Testis (tissue), 3 donors: ENCODE results near the gene MYOZ3. TPM values are rescaled to one million over a fixed set of nuclear protein-coding genes. Genes with fewer than 3 reads are reported as not detected.

Experiments
- DNase-seq: peaks from one replicate; pipeline ENCODE4 v3.0.0-alpha.2; 2019
- H3K27ac ChIP-seq, 2 donors: fragments of 200-600 bp; sonication (generic); one replicate each; pipeline ENCODE4 v1.5.1; 2019
- H3K27me3 ChIP-seq: fragments of 200-600 bp; sonication (generic); one replicate; pipeline ENCODE4 v1.5.1; 2019
- H3K36me3 ChIP-seq: fragments of 200-600 bp; sonication (generic); one replicate; pipeline ENCODE4 v1.5.1; 2017; ENCODE audit warnings: low read depth; ENCODE audit errors: missing control alignments
- H3K4me1 ChIP-seq: fragments of 200-600 bp; sonication (generic); one replicate; pipeline ENCODE4 v1.5.1; 2019
- H3K4me3 ChIP-seq, 2 donors: fragments of 200-600 bp; sonication (generic); one replicate each; pipeline ENCODE4 v1.5.1; 2017 to 2019
- H3K9me3 ChIP-seq: fragments of 200-600 bp; sonication (generic); one replicate; pipeline ENCODE4 v1.5.1; 2017
- CTCF ChIP-seq, 3 experiments: fragments of 450-650 bp in 2 of 3; fragments of 200-600 bp in 1 of 3; sonication (generic) in 1 of 3; IDR thresholded peaks; one replicate each; pipeline ENCODE4 v1.5.1; 2016 to 2019; ENCODE audit warnings: antibody characterized with exemption in 3 of 3, mild to moderate bottlenecking in 2 of 3, moderate library complexity in 1 of 3
- POLR2A ChIP-seq: fragments of 450-650 bp; IDR thresholded peaks from one replicate; pipeline ENCODE4 v1.6.1; 2017; ENCODE audit warnings: antibody characterized with exemption, mild to moderate bottlenecking, moderate library complexity
- WGBS, 2 donors: methylation state at CpG; one replicate each; pipeline ENCODE4 v1.1.5; 2018; 5-methylcytosine and 5-hydroxymethylcytosine counted together
- intact Hi-C: fragments of 100-400 bp; cut with DNase I; formaldehyde crosslinking; loops from one replicate; pipeline ENCODE4 v1.15.1; 2023; ENCODE audit warnings: low total_unique reads
- polyA plus RNA-seq: library from polyadenylated mRNA; stranded (reverse); fragments of 350-450 nt; fragmentation: Illumina TruSeq; extraction: RNeasy Lipid Tissue Mini Kit (QIAGEN cat#74804); gene quantifications from one replicate; pipeline ENCODE4 v1.2.3, GENCODE V29; 2014; ENCODE audit warnings: low read depth, low replicate concordance; ENCODE audit not compliant: insufficient read depth
- total RNA-seq, 2 donors: library from RNA; depleted of rRNA; stranded (reverse); fragments of >200 nt; gene quantifications; one replicate each; pipeline ENCODE4 v1.2.3, GENCODE V29; 2016

The MYOZ3 gene
- total and polyA plus RNA-seq, 3 donors from 2014 or later: 10.4 to 12.7 (median 12.0) TPM

DNA sequence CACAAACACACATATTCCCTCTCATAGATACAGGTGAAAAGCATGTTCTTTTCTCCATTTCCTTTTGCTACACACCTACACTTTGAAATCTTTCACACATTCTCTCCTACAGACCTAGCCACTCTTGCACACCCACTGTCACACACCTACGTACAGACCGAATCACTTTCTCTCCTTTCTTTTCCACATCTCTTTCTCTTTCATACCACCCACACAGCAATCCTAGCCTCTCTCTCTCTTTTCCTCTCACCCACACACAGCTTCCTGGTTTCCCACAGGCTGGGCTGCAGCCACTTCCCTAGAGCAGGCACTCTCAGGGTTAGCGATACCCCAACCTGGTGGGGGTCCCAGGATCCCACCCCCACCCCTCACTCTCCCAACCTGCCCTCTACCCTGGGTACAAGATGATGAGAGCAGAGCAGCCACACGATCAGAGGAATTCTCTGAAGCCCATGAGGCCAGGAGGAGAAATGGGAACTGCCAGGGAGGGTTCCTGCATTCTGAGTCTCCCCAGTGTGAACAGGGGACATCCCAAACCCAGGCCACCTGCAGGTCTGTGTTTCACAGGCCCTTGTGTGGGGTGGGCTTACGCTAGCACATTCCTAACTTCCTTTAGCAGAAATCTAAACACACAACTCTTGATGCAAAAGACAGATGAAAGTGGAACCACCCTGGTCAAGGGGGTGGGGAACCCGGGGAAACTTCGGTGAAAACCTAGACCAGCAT, 37.7 kb upstream of the MYOZ3 start:
- Histone ChIP-seq H3K27me3 (no peaks in the 10 kb centered on the region), H3K9me3 (no peaks in the 10 kb centered on the region), H3K36me3 (no peaks in the 10 kb centered on the region), H3K4me1 (peaks cover 50% of the 10 kb centered on the region), H3K4me3 (no peak overlapping the region), H3K27ac (no peak overlapping the region)
- intact Hi-C loops: no loop called here
- no peak for TF ChIP-seq CTCF (IDR thresholded peaks at IDR 0.05)
- TF ChIP-seq POLR2A: no peak
- WGBS, 2 donors: 58 to 62% methylated on average over 7 of the region's 7 CpGs
- no peak for DNase-seq

GRCh38 chr5:150623878-150624216, 37.2 kb upstream of the MYOZ3 start:
- no peaks in the 10 kb centered on the region for H3K27me3 ChIP-seq
- DNase-seq: no peak
- H3K36me3 ChIP-seq: no peaks in the 10 kb centered on the region
- no peaks in the 10 kb centered on the region for H3K9me3 ChIP-seq
- no peak overlapping the region for H3K4me3 ChIP-seq
- 68 to 76% methylated on average over 4 to 5 of the region's 5 CpGs for WGBS, 2 donors
- H3K27ac ChIP-seq: no peak overlapping the region
- intact Hi-C loops: no loop called here
- TF ChIP-seq CTCF (IDR thresholded peaks at IDR 0.05) (no peak), POLR2A (no peak)
- peaks cover 45% of the 10 kb centered on the region for H3K4me1 ChIP-seq

- Histone ChIP-seq H3K9me3 (no peaks in the 10 kb centered on the region), H3K36me3 (no peaks in the 10 kb centered on the region), H3K27me3 (no peaks in the 10 kb centered on the region), H3K27ac (peak overlapping the region; percentile 86 to 89), H3K4me1 (peaks cover 39% of the 10 kb centered on the region), H3K4me3 (peak overlapping the region; percentile 79 to 89)
- TF ChIP-seq POLR2A: no peak
- no peak for TF ChIP-seq CTCF (IDR thresholded peaks at IDR 0.05)
- intact Hi-C loops: no loop called here
- no peak for DNase-seq
- WGBS, 2 donors: 3 to 12% methylated on average over 7 to 33 of the region's 74 CpGs
Measured at GRCh38 chr5:150624334-150625163, 36.5 kb upstream of the MYOZ3 start.

GRCh38 chr5:150625164-150625535, 35.9 kb upstream of the MYOZ3 start:
- TF ChIP-seq POLR2A: no peak
- no peak for TF ChIP-seq CTCF (IDR thresholded peaks at IDR 0.05)

More at GRCh38 chr5:150625164-150625535, 35.9 kb upstream of the MYOZ3 start:
- Histone ChIP-seq H3K9me3 (no peaks in the 10 kb centered on the region), H3K36me3 (no peaks in the 10 kb centered on the region), H3K27ac (peak overlapping the region; percentile 86 to 89), H3K4me1 (peaks cover 41% of the 10 kb centered on the region), H3K27me3 (no peaks in the 10 kb centered on the region), H3K4me3 (peak overlapping the region; percentile 79 to 89)
- intact Hi-C loops: no loop called here
- no peak for DNase-seq
- 22% methylated on average over 19 of the region's 19 CpGs; no CpG with 5 or more reads in 1 of the 2 donors for WGBS, 2 donors
